Esophagus (tissue), 2 donors: ENCODE results near the gene CALML4. TPM values are rescaled to one million over a fixed set of nuclear protein-coding genes. Genes with fewer than 3 reads are reported as not detected.
"Not testable (repeated sequence)": the region's sequence is repeated elsewhere in the genome, so short reads cannot be mapped to it uniquely, and the experiment has no call there.

Experiments used
- H3K27ac ChIP-seq, 2 donors: one replicate each; pipeline ENCODE4 v1.5.1; 2013; ENCODE audit warnings: low read depth in 2 of 2, mild to moderate bottlenecking in 2 of 2, inconsistent platforms in 1 of 2, low read length in 1 of 2, moderate library complexity in 1 of 2
- H3K27me3 ChIP-seq, 2 donors: one replicate each; pipeline ENCODE4 v1.6.1; 2013; ENCODE audit warnings: low read length in 2 of 2, control low read depth in 1 of 2, mild to moderate bottlenecking in 1 of 2; ENCODE audit not compliant: insufficient read depth in 2 of 2, control insufficient read depth in 1 of 2
- H3K36me3 ChIP-seq, 2 donors: one replicate each; pipeline ENCODE4 v1.6.1; 2013; ENCODE audit warnings: low read length in 1 of 2; ENCODE audit not compliant: control insufficient read depth in 2 of 2, insufficient read depth in 2 of 2
- H3K4me1 ChIP-seq, 2 donors: one replicate each; pipeline ENCODE4 v1.6.1; 2013; ENCODE audit warnings: low read length in 1 of 2; ENCODE audit not compliant: control insufficient read depth in 2 of 2, insufficient read depth in 2 of 2
- H3K4me3 ChIP-seq, 2 donors: one replicate each; pipeline ENCODE4 v1.5.1; 2013; ENCODE audit warnings: low read length in 2 of 2, mild to moderate bottlenecking in 2 of 2, low read depth in 1 of 2, moderate library complexity in 1 of 2
- H3K9me3 ChIP-seq, 2 donors: one replicate each; pipeline ENCODE4 v1.6.1; 2013; ENCODE audit warnings: mild to moderate bottlenecking in 2 of 2, low read depth in 1 of 2, low read length in 1 of 2, moderate library complexity in 1 of 2; ENCODE audit not compliant: control insufficient read depth in 2 of 2, insufficient read depth in 1 of 2
- WGBS, 2 donors: extraction: QIAGEN DNeasy Blood & Tissue Kit; methylation state at CpG; one replicate each; pipeline ENCODE4 v1.1.7; 2013; 5-methylcytosine and 5-hydroxymethylcytosine counted together
- polyA plus RNA-seq, 2 donors: library from polyadenylated mRNA; stranded (reverse); fragments of 200-250 nt; gene quantifications; one replicate each; pipeline ENCODE4 v1.2.3, GENCODE V29; 2013
- donor health status: healthy with polysubstance abuse.
- donor health status: Bipolar disorder and iron deficiency.

Gene CALML4
- polyA plus RNA-seq, 2 donors = 5.0 to 11.2 TPM

- H3K36me3 ChIP-seq = no peaks in the 10 kb centered on the region
- H3K27ac ChIP-seq = no peak overlapping the region
- 86 to 98% methylated on average over 5 of the region's 5 CpGs for WGBS, 2 donors
- H3K4me3 ChIP-seq = no peak overlapping the region
- H3K4me1 ChIP-seq = peaks cover 6 to 14% of the 10 kb centered on the region in 2 donors
- no peaks in the 10 kb centered on the region for H3K9me3 ChIP-seq
- no peaks in the 10 kb centered on the region for H3K27me3 ChIP-seq
These were observed 1.6 kb downstream of the CALML4 start for GRCh38 chr15:68203486-68203885.

GRCh38 chr15:68202994-68203393 is 2.1 kb downstream of the CALML4 start:
- not testable (repeated sequence) for H3K4me3 ChIP-seq, H3K36me3 ChIP-seq, H3K27ac ChIP-seq, H3K9me3 ChIP-seq, H3K27me3 ChIP-seq
- H3K4me1 ChIP-seq = peaks cover 6 to 14% of the 10 kb centered on the region in 2 donors
- WGBS, 2 donors = 96 to 97% methylated on average over 7 of the region's 7 CpGs

GRCh38 chr15:68201879-68202261 is 3.3 kb downstream of the CALML4 start:
- Histone ChIP-seq H3K27ac (no peak overlapping the region), H3K27me3 (no peaks in the 10 kb centered on the region), H3K4me1 (peaks cover 6 to 14% of the 10 kb centered on the region in 2 donors), H3K36me3 (peaks cover 0 to 5% of the 10 kb centered on the region in 2 donors), H3K4me3 (no peak overlapping the region), H3K9me3 (no peaks in the 10 kb centered on the region)
- 42 to 52% methylated on average over 3 of the region's 3 CpGs for WGBS, 2 donors

GRCh38 chr15:68201153-68201878 is 3.8 kb downstream of the CALML4 start:
- H3K36me3 ChIP-seq = peaks cover 0 to 5% of the 10 kb centered on the region in 2 donors

GRCh38 chr15:68200016-68200861 is 4.9 kb downstream of the CALML4 start:
- Histone ChIP-seq H3K27ac (no peak overlapping the region), H3K4me1 (peaks cover 2 to 3% of the 10 kb centered on the region in 2 donors), H3K9me3 (no peaks in the 10 kb centered on the region), H3K27me3 (no peaks in the 10 kb centered on the region), H3K4me3 (no peak overlapping the region), H3K36me3 (peaks cover 2 to 5% of the 10 kb centered on the region in 2 donors)
- 61 to 64% methylated on average over 16 of the region's 16 CpGs for WGBS, 2 donors

More at GRCh38 chr15:68201153-68201878, 3.8 kb downstream of the CALML4 start:
- WGBS, 2 donors = 88 to 92% methylated on average over 7 of the region's 7 CpGs
- H3K9me3 ChIP-seq = no peaks in the 10 kb centered on the region
- no peaks in the 10 kb centered on the region for H3K27me3 ChIP-seq
- no peak overlapping the region for H3K4me3 ChIP-seq
- H3K4me1 ChIP-seq = peaks cover 6 to 13% of the 10 kb centered on the region in 2 donors
- no peak overlapping the region for H3K27ac ChIP-seq

- Histone ChIP-seq H3K36me3 (peaks cover 2 to 5% of the 10 kb centered on the region in 2 donors), H3K4me1 (peaks cover 0 to 2% of the 10 kb centered on the region in 2 donors), H3K27me3 (no peaks in the 10 kb centered on the region), H3K9me3 (no peaks in the 10 kb centered on the region), H3K4me3 (no peak overlapping the region), H3K27ac (no peak overlapping the region)
- WGBS, 2 donors = 67 to 68% methylated on average over 11 of the region's 11 CpGs
These were observed 5.8 kb downstream of the CALML4 start for GRCh38 chr15:68199340-68199739.

GRCh38 chr15:68197661-68198437 is 7.3 kb downstream of the CALML4 start:
- Histone ChIP-seq H3K27me3 (no peaks in the 10 kb centered on the region), H3K27ac (no peak overlapping the region), H3K4me1 (peaks cover 1 to 2% of the 10 kb centered on the region in 2 donors), H3K9me3 (no peaks in the 10 kb centered on the region), H3K4me3 (no peak overlapping the region), H3K36me3 (peaks cover 5 to 6% of the 10 kb centered on the region in 2 donors)
- 89 to 90% methylated on average over 11 of the region's 11 CpGs for WGBS, 2 donors

GRCh38 chr15:68197170-68197492 is 8.0 kb downstream of the CALML4 start:
- peaks cover 5 to 13% of the 10 kb centered on the region in 2 donors for H3K36me3 ChIP-seq
- H3K4me3 ChIP-seq = no peak overlapping the region
- H3K4me1 ChIP-seq = peaks cover 2 to 3% of the 10 kb centered on the region in 2 donors
- H3K27ac ChIP-seq = no peak overlapping the region
- H3K9me3 ChIP-seq = no peaks in the 10 kb centered on the region
- no peaks in the 10 kb centered on the region for H3K27me3 ChIP-seq
- WGBS, 2 donors = 95% methylated on average over 8 of the region's 8 CpGs

- Histone ChIP-seq H3K27ac (no peak overlapping the region), H3K9me3 (no peaks in the 10 kb centered on the region), H3K27me3 (no peaks in the 10 kb centered on the region), H3K36me3 (peaks cover 6 to 13% of the 10 kb centered on the region in 2 donors), H3K4me3 (no peak overlapping the region), H3K4me1 (peaks cover 2 to 3% of the 10 kb centered on the region in 2 donors)
- 87 to 94% methylated on average over 17 of the region's 17 CpGs for WGBS, 2 donors
These were observed 8.5 kb downstream of the CALML4 start for GRCh38 chr15:68196445-68197169.
